HCT116 (cell line): ENCODE data around the gene SMARCE1. TPM values are rescaled to one million over a fixed set of nuclear protein-coding genes. Genes with fewer than 3 reads are reported as not detected.

Experiments used
- ATAC-seq: fragments of 200-7000 bp; cut with Tn5 transposase; 2 replicates; pipeline ENCODE4 v1.9.1; 2020; ENCODE audit warnings: mild to moderate bottlenecking, moderate library complexity
- BruUV-seq: library from RNA; stranded (reverse); fragments of 400-500 nt; replicated peaks from 2 replicates; lab custom pipeline; 2021; lab: Mats Ljungman, UMichigan
- CTCF ChIA-PET: fragments of 300-600 bp; sonication (Branson Sonifier 250); formaldehyde crosslinking; loops from one replicate; lab custom pipeline; 2021; ENCODE audit warnings: antibody characterized with exemption; lab: Charles Lee
- POLR2A ChIA-PET: fragments of 300-600, 350-600 bp; sonication (Branson Sonifier 250); formaldehyde crosslinking; loops from one replicate; lab custom pipeline; 2021; ENCODE audit warnings: antibody characterized with exemption; lab: Charles Lee
- RAD21 ChIA-PET, 2 experiments: fragments of 300-600 bp; sonication (Branson Sonifier 250); formaldehyde crosslinking; loops; one replicate each; lab custom pipeline; 2023; ENCODE audit warnings: low total read pairs in 2 of 2; ENCODE audit not compliant: uncharacterized antibody in 2 of 2, unreplicated experiment in 2 of 2, low non-redundant PET in 1 of 2; lab: Charles Lee
- DNase-seq: peaks from one replicate; pipeline ENCODE4 v3.0.0-alpha.2; 2010; ENCODE audit warnings: low read depth, low spot score
- H2AFZ ChIP-seq: fragments of 200-600 bp; shearing (Covaris generic), sonication (generic); 2 replicates; pipeline ENCODE4 v1.6.1; 2017; ENCODE audit warnings: low read depth, mixed run types, mixed read lengths, antibody characterized with exemption, low read length; ENCODE audit not compliant: poor library complexity, severe bottlenecking
- H3K27ac ChIP-seq: 2 replicates; pipeline ENCODE4 v1.5.1; 2012; ENCODE audit warnings: low read depth, low read length
- H3K27me3 ChIP-seq: fragments of 200-600 bp; sonication (generic); 2 replicates; pipeline ENCODE4 v1.6.1; 2016; ENCODE audit warnings: mixed run types, low read length, mixed read lengths; ENCODE audit not compliant: insufficient read depth
- H3K36me3 ChIP-seq, 2 experiments: fragments of 200-500 bp in 1 of 2; fragments of 200-600 bp in 1 of 2; sonication (Bioruptor generic) in 1 of 2; sonication (generic) in 1 of 2; 2 replicates each; pipeline versions ENCODE4 v1.5.1 to v1.6.1; 2014 to 2016; ENCODE audit warnings: low read length in 2 of 2, inconsistent platforms in 1 of 2, mixed read lengths in 1 of 2, mixed run types in 1 of 2; ENCODE audit not compliant: insufficient read depth in 2 of 2, control insufficient read depth in 1 of 2
- H3K4me1 ChIP-seq, 2 experiments: fragments of 200-600 bp in 1 of 2; sonication (generic) in 1 of 2; 2 replicates each; pipeline versions ENCODE4 v1.5.1 to v1.6.1; 2012 to 2017; ENCODE audit warnings: low read length in 2 of 2, inconsistent platforms in 1 of 2, mild to moderate bottlenecking in 1 of 2, mixed read lengths in 1 of 2, mixed run types in 1 of 2, moderate library complexity in 1 of 2; ENCODE audit not compliant: insufficient read depth in 2 of 2, control insufficient read depth in 1 of 2
- H3K4me2 ChIP-seq: fragments of 200-600 bp; sonication (generic); 2 replicates; pipeline ENCODE4 v1.6.1; 2017; ENCODE audit warnings: mixed run types, low read length, mixed read lengths
- H3K4me3 ChIP-seq, 2 experiments: fragments of 200-600 bp in 1 of 2; sonication (generic) in 1 of 2; replicated peaks in 1 of 2; 2 replicates each; pipeline ENCODE4 v1.5.1; 2011 to 2016; ENCODE audit warnings: low read length in 2 of 2, control low read depth in 1 of 2, low read depth in 1 of 2, mild to moderate bottlenecking in 1 of 2, mixed read lengths in 1 of 2, mixed run types in 1 of 2
- H3K79me2 ChIP-seq: fragments of 200-600 bp; sonication (generic); 2 replicates; pipeline ENCODE4 v1.6.1; 2017; ENCODE audit warnings: mild to moderate bottlenecking, mixed run types, low read length, moderate library complexity, mixed read lengths; ENCODE audit not compliant: insufficient read depth
- H3K9ac ChIP-seq: fragments of 200-600 bp; sonication (generic); 2 replicates; pipeline ENCODE4 v1.6.1; 2016; ENCODE audit warnings: low read length, mixed read lengths
- H3K9me2 ChIP-seq: fragments of 200-600 bp; sonication (generic), shearing (Covaris generic); 2 replicates; pipeline ENCODE4 v1.6.1; 2017; ENCODE audit warnings: mixed run types, mild to moderate bottlenecking, moderate library complexity; ENCODE audit not compliant: insufficient read depth
- H3K9me3 ChIP-seq, 2 experiments: fragments of 200-500 bp in 1 of 2; fragments of 200-600 bp in 1 of 2; sonication (Bioruptor generic) in 1 of 2; sonication (generic) in 1 of 2; 2 replicates each; pipeline ENCODE4 v1.6.1; 2014 to 2017; ENCODE audit warnings: low read length in 2 of 2, mixed read lengths in 2 of 2, inconsistent platforms in 1 of 2, low read depth in 1 of 2, mild to moderate bottlenecking in 1 of 2, mixed run types in 1 of 2, moderate library complexity in 1 of 2; ENCODE audit not compliant: control insufficient read depth in 1 of 2, insufficient read depth in 1 of 2
- H4K20me1 ChIP-seq: fragments of 200-600 bp; sonication (generic), shearing (Covaris generic); 2 replicates; pipeline ENCODE4 v1.6.1; 2017; ENCODE audit warnings: mixed run types, mild to moderate bottlenecking, moderate library complexity; ENCODE audit not compliant: insufficient read depth
- ATF3 ChIP-seq: IDR thresholded peaks from 2 replicates; pipeline ENCODE4 v1.6.1; 2012
- CTCF ChIP-seq, 3 experiments: fragments of 200-600 bp in 1 of 3; sonication (generic) in 1 of 3; IDR thresholded peaks in 2 of 3; conservative IDR thresholded peaks in 1 of 3; 2 replicates each; pipeline ENCODE4 v1.5.1; 2012 to 2017; ENCODE audit warnings: low read depth in 2 of 3, low read length in 2 of 3, antibody characterized with exemption in 1 of 3, borderline replicate concordance in 1 of 3, control low read depth in 1 of 3, mild to moderate bottlenecking in 1 of 3, mixed read lengths in 1 of 3, mixed run types in 1 of 3, moderate library complexity in 1 of 3; ENCODE audit not compliant: insufficient read depth in 1 of 3
- ELF1 ChIP-seq: IDR thresholded peaks from 2 replicates; pipeline ENCODE4 v1.6.1; 2012; ENCODE audit warnings: low read depth, borderline replicate concordance
- EZH2 ChIP-seq: fragments of 200-600 bp; sonication (generic); IDR thresholded peaks from 2 replicates; pipeline ENCODE4 v1.6.1; 2017; ENCODE audit warnings: antibody characterized with exemption, mixed run types
- EZH2phosphoT487 ChIP-seq: fragments of 200-600 bp; IDR thresholded peaks from 2 replicates; pipeline ENCODE4 v1.6.1; 2018; ENCODE audit warnings: antibody characterized with exemption, borderline replicate concordance
- FOSL1 ChIP-seq: IDR thresholded peaks from 2 replicates; pipeline ENCODE4 v1.6.1; 2012; ENCODE audit warnings: low read depth
- JUND ChIP-seq: IDR thresholded peaks from 2 replicates; pipeline ENCODE4 v1.6.1; 2012
- POLR2AphosphoS5 ChIP-seq: IDR thresholded peaks from 2 replicates; pipeline ENCODE4 v1.6.1; 2011; ENCODE audit warnings: mild to moderate bottlenecking, low read depth, low read length, moderate library complexity
- REST ChIP-seq: IDR thresholded peaks from 2 replicates; pipeline ENCODE4 v1.6.1; 2012; ENCODE audit warnings: low read depth
- SIN3A ChIP-seq: IDR thresholded peaks from 2 replicates; pipeline ENCODE4 v1.6.1; 2012; ENCODE audit warnings: low read depth
- ZFX ChIP-seq: fragments of 450-650 bp; IDR thresholded peaks from 2 replicates; pipeline ENCODE4 v1.6.1; 2017
- intact Hi-C: fragments of 100-400 bp; cut with micrococcal nuclease; formaldehyde crosslinking; loops from 2 replicates; pipeline ENCODE4 v1.10.0; 2022
- total RNA-seq: library from RNA; stranded (reverse); gene quantifications from one replicate; pipeline ENCODE4 v1.2.1, GENCODE V29; 2021; ENCODE audit not compliant: unreplicated experiment

SMARCE1 gene
- total RNA-seq, 1 experiment from 2014 or later: 136 TPM

- RAD21 ChIA-PET: no interaction called here
- TF ChIP-seq EZH2 (no peak), SIN3A (no peak)
- Histone ChIP-seq H3K4me1 (peaks cover 8 to 14% of the 10 kb centered on the region in 2 experiments), H3K4me3 (no peak overlapping the region), H3K79me2 (no peaks in the 10 kb centered on the region), H3K9ac (no peak overlapping the region), H3K4me2 (no peak overlapping the region), H3K27ac (no peak overlapping the region), H3K9me3 (no peaks in the 10 kb centered on the region), H3K9me2 (no peaks in the 10 kb centered on the region), H4K20me1 (no peaks in the 10 kb centered on the region), H2AFZ (no peak overlapping the region), H3K27me3 (no peaks in the 10 kb centered on the region), H3K36me3 (no peaks in the 10 kb centered on the region)
- POLR2A ChIA-PET: no interaction called here
- DNase-seq (no peak), ATAC-seq (no peak)
- intact Hi-C loops: no loop called here
- CTCF ChIA-PET: interaction anchor here (1.7 kb wide), 1 partner anchor 15 kb away, joined by 6 read pairs; no protein-coding TSS in a partner anchor
- no TSS peak for BruUV-seq
Observed at GRCh38 chr17:40604327-40605080, 43.1 kb downstream of the SMARCE1 start.

DNA sequence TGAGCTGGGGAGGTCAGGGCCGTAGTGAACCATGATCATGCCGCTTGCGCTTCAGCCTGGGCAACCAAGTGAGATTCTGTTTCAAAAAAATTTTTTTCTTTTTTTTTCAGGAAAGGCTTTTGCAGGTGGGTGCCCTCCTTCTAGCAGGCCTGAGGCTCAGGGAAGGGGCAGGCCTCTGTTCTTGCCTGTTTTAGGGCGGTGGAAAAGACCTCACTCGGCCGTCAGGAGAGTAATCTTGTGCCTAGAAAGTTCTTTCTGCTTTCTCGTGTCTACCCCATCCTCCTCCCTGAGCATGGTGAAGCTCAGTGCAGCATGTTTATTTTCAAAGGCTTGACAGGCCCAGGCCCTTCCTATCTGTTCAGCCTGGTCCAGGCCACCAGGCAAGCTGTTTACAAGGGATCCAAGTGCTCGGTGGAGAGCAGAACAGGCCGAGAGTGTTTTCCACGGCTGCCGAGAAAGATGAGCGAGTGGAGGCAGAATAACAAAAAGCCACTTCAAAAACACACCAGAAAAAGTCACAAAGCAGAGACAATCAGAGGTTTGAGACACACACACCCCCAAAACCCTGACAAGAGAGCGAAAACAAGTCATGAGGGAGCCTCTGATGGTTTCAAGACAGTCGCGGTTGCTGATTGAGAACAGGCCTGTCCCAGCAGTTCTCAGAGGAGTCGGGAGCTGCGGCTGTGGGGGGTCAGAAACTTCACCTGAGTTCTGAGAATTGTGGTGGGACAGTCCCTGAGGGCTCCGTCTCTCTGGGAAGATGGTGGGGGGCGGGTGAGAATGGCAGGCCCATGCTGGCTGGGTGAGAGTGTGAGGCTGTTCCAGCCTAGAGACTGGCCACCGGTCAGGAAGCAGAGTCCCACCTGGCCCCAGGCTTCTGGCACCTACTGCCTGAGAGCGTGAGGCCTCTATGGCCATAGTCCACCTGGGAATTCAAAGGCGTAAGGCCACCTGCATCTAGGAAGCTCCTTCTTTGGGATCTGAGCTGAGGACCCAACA is 44.9 kb downstream of the SMARCE1 start:
- H3K9me3 ChIP-seq: no peaks in the 10 kb centered on the region
- H3K79me2 ChIP-seq: no peaks in the 10 kb centered on the region
- H3K9ac ChIP-seq: no peak overlapping the region
- H3K27ac ChIP-seq: no peak overlapping the region
- H3K36me3 ChIP-seq: no peaks in the 10 kb centered on the region
- H3K27me3 ChIP-seq: no peaks in the 10 kb centered on the region
- DNase-seq (no peak), ATAC-seq (no peak)
- CTCF ChIA-PET: no interaction called here
- peaks cover 8 to 14% of the 10 kb centered on the region in 2 experiments for H3K4me1 ChIP-seq
- RAD21 ChIA-PET: no interaction called here
- intact Hi-C loops: no loop called here
- H4K20me1 ChIP-seq: no peaks in the 10 kb centered on the region
- no peak overlapping the region for H3K4me2 ChIP-seq
- H3K4me3 ChIP-seq: no peak overlapping the region
- POLR2A ChIA-PET: interaction anchor here (1.1 kb wide), 1 partner anchor 1086 kb away, joined by 3 read pairs; the partner anchor contains the start of gene EIF1
- no TSS peak for BruUV-seq
- H3K9me2 ChIP-seq: no peaks in the 10 kb centered on the region
- H2AFZ ChIP-seq: no peak overlapping the region
- TF ChIP-seq JUND: no peak
- no peak for TF ChIP-seq REST
- no peak for TF ChIP-seq SIN3A
- TF ChIP-seq ELF1: no peak
- TF ChIP-seq ATF3: no peak
- TF ChIP-seq POLR2AphosphoS5: no peak
- TF ChIP-seq EZH2phosphoT487: no peak
- no peak for TF ChIP-seq ZFX
- no peak for TF ChIP-seq CTCF (IDR thresholded peaks at IDR 0.05 in 2 of 3, conservative IDR thresholded peaks at IDR 0.05 in 1 of 3; ENCODE audit: borderline replicate concordance in 1 of 3, insufficient read depth in 1 of 3, low read depth in 2 of 3, low read length in 2 of 3)
- TF ChIP-seq FOSL1: no peak
